ENCODE data around the gene ARF3. TPM values are rescaled to one million over a fixed set of nuclear protein-coding genes. Genes with fewer than 3 reads are reported as not detected.

The ARF3 gene
- 129 TPM for total RNA-seq

GRCh38 chr12:48957141-48958048, at the start of gene ARF3:
ARF3 (minus strand) TSS chr12:48957487; CDS start chr12:48941095, 16,392 bp downstream.

GRCh38 chr12:48999371-49000131, 42.3 kb upstream of the ARF3 start, which contains the start of gene DDN:
DDN (minus strand) TSS chr12:48999375; CDS start chr12:48999287, 88 bp downstream.

GRCh38 chr12:48978291-48978740, 21.0 kb upstream of the ARF3 start, which contains the start of gene WNT1:
WNT1 (plus strand) TSS chr12:48978322; CDS start chr12:48978651, 329 bp downstream.

GRCh38 chr12:48925304-48926011, 31.8 kb downstream of the ARF3 start, which contains the start of gene FKBP11:
FKBP11 (minus strand) TSS chr12:48925492; CDS start chr12:48925428, 64 bp downstream.

Small RNA genes lying within 50 kb of the gene (small RNA-seq; reads per million reads assigned to genes)
- gene AC073610.1 (not detected), gene RNU6-600P (not detected), gene RNU6-940P (not detected)

Other genes starting within 250 kb of the ARF3 start
- gene CCNT1, start 240.8 kb downstream of the ARF3 start, total RNA-seq = 39.2 TPM
- 35.5 TPM for gene ADCY6, start 168.4 kb downstream of the ARF3 start, total RNA-seq
- 45.2 TPM for gene CACNB3, start 139.0 kb downstream of the ARF3 start, total RNA-seq
- gene DDX23, start 105.3 kb downstream of the ARF3 start, total RNA-seq = 56.5 TPM
- gene RND1, start 91.6 kb downstream of the ARF3 start, total RNA-seq = 26.1 TPM
- 7.6 TPM for gene FKBP11, start 32.0 kb downstream of the ARF3 start, total RNA-seq
- gene WNT10B, start 14.2 kb upstream of the ARF3 start, total RNA-seq = 9.7 TPM
- not detected for gene WNT1, start 20.8 kb upstream of the ARF3 start, total RNA-seq
- gene DDN, start 41.9 kb upstream of the ARF3 start, total RNA-seq = 15.0 TPM
- 37.8 TPM for gene PRKAG1, start 61.3 kb upstream of the ARF3 start, total RNA-seq
- gene KMT2D, start 103.3 kb upstream of the ARF3 start, total RNA-seq = 29.8 TPM
- gene RHEBL1, start 112.5 kb upstream of the ARF3 start, total RNA-seq = 1.6 TPM
- 0.46 TPM for gene DHH, start 137.3 kb upstream of the ARF3 start, total RNA-seq
- 77.3 TPM for gene LMBR1L, start 153.4 kb upstream of the ARF3 start, total RNA-seq
- gene TUBA1B, start 173.9 kb upstream of the ARF3 start, total RNA-seq = 2,098 TPM
- 10,429 TPM for gene TUBA1A, start 231.6 kb upstream of the ARF3 start, total RNA-seq